Neural crest cell (in vitro differentiated cells): ENCODE data around the gene GPR83. TPM values are rescaled to one million over a fixed set of nuclear protein-coding genes. Genes with fewer than 3 reads are reported as not detected.
"Not testable (repeated sequence)": the region's sequence is repeated elsewhere in the genome, so short reads cannot be mapped to it uniquely, and the experiment has no call there.

Source experiments
- DNase-seq: peaks from one replicate; pipeline ENCODE4 v3.0.0; 2021; ENCODE audit warnings: low read depth, mixed read lengths, low spot score
- H3K27ac Mint-ChIP-seq: one replicate; pipeline ENCODE4 v1.8.0; 2021; ENCODE audit warnings: mild to moderate bottlenecking, mixed read lengths; ENCODE audit not compliant: unreplicated experiment
- H3K27me3 Mint-ChIP-seq: 2 replicates; pipeline ENCODE4 v1.8.0; 2021; ENCODE audit warnings: low read depth, mild to moderate bottlenecking, mixed read lengths
- H3K36me3 Mint-ChIP-seq: 2 replicates; pipeline ENCODE4 v1.8.0; 2021; ENCODE audit warnings: low read depth, mild to moderate bottlenecking, mixed read lengths
- H3K4me1 Mint-ChIP-seq: 2 replicates; pipeline ENCODE4 v1.8.0; 2021; ENCODE audit warnings: mixed read lengths
- H3K4me3 Mint-ChIP-seq: one replicate; pipeline ENCODE4 v1.8.0; 2021; ENCODE audit warnings: mild to moderate bottlenecking, mixed read lengths
- H3K9me3 Mint-ChIP-seq: 2 replicates; pipeline ENCODE4 v1.8.0; 2021; ENCODE audit warnings: mixed read lengths
- CTCF ChIP-seq: fragments of 200-600 bp; sonication (generic); conservative IDR thresholded peaks from 2 replicates; pipeline ENCODE4 v1.5.0; 2021; ENCODE audit warnings: antibody characterized with exemption, mild to moderate bottlenecking
- total RNA-seq: library from RNA; stranded (reverse); gene quantifications from 2 replicates; pipeline ENCODE4 v1.2.1, GENCODE V29; 2021

GPR83 gene
- total RNA-seq, 1 donor from 2014 or later: 0.30 TPM

- Mint-ChIP-seq H3K27ac (no peak overlapping the region), H3K27me3 (peaks cover 56% of the 10 kb centered on the region), H3K9me3 (no peaks in the 10 kb centered on the region), H3K4me1 (peaks cover 20% of the 10 kb centered on the region), H3K4me3 (peak overlapping the region; percentile 80), H3K36me3 (peaks cover 2% of the 10 kb centered on the region)
- DNase-seq: no peak
- TF ChIP-seq CTCF: no peak
These were observed 771 bp downstream of the GPR83 start for GRCh38 chr11:94400457-94400838.

- Mint-ChIP-seq H3K4me3 (peak overlapping the region; percentile 80), H3K9me3 (no peaks in the 10 kb centered on the region), H3K27ac (no peak overlapping the region), H3K36me3 (peaks cover 2% of the 10 kb centered on the region), H3K27me3 (peaks cover 59% of the 10 kb centered on the region), H3K4me1 (peaks cover 20% of the 10 kb centered on the region)
- no peak for TF ChIP-seq CTCF
- DNase-seq: no peak
These were observed 1.2 kb downstream of the GPR83 start for GRCh38 chr11:94400050-94400449.

- Mint-ChIP-seq H3K27ac (no peak overlapping the region), H3K36me3 (peaks cover 2% of the 10 kb centered on the region), H3K27me3 (peaks cover 63% of the 10 kb centered on the region), H3K4me3 (no peak overlapping the region), H3K9me3 (no peaks in the 10 kb centered on the region), H3K4me1 (peaks cover 20% of the 10 kb centered on the region)
- no peak for TF ChIP-seq CTCF
- no peak for DNase-seq
These were observed 3.1 kb downstream of the GPR83 start for GRCh38 chr11:94398101-94398500.

GRCh38 chr11:94396282-94396681 lies 4.9 kb downstream of the GPR83 start:
- Mint-ChIP-seq H3K4me3 (no peak overlapping the region), H3K27ac (no peak overlapping the region), H3K4me1 (peaks cover 20% of the 10 kb centered on the region)

GRCh38 chr11:94391937-94392336 lies 9.3 kb downstream of the GPR83 start:
- not testable (repeated sequence) for H3K9me3 Mint-ChIP-seq, DNase-seq, H3K4me3 Mint-ChIP-seq, H3K36me3 Mint-ChIP-seq, H3K27ac Mint-ChIP-seq, H3K4me1 Mint-ChIP-seq
- H3K27me3 Mint-ChIP-seq: peaks cover 36% of the 10 kb centered on the region

More at GRCh38 chr11:94396282-94396681, 4.9 kb downstream of the GPR83 start:
- Mint-ChIP-seq H3K9me3 (peaks cover 2% of the 10 kb centered on the region), H3K36me3 (no peaks in the 10 kb centered on the region), H3K27me3 (peaks cover 54% of the 10 kb centered on the region)
- no peak for DNase-seq
- no peak for TF ChIP-seq CTCF

- H3K27ac Mint-ChIP-seq: no peak overlapping the region
These were observed 21.6 kb downstream of the GPR83 start for GRCh38 chr11:94379613-94380012.

More at GRCh38 chr11:94379613-94380012, 21.6 kb downstream of the GPR83 start:
- Mint-ChIP-seq H3K4me1 (no peaks in the 10 kb centered on the region), H3K27me3 (peaks cover 9% of the 10 kb centered on the region), H3K9me3 (peaks cover 5% of the 10 kb centered on the region), H3K4me3 (no peak overlapping the region), H3K36me3 (peaks cover 3% of the 10 kb centered on the region)
- TF ChIP-seq CTCF: no peak
- DNase-seq: no peak
